ENCODE data around the gene ACO2.

- TF ChIP-seq, protein P1, sequence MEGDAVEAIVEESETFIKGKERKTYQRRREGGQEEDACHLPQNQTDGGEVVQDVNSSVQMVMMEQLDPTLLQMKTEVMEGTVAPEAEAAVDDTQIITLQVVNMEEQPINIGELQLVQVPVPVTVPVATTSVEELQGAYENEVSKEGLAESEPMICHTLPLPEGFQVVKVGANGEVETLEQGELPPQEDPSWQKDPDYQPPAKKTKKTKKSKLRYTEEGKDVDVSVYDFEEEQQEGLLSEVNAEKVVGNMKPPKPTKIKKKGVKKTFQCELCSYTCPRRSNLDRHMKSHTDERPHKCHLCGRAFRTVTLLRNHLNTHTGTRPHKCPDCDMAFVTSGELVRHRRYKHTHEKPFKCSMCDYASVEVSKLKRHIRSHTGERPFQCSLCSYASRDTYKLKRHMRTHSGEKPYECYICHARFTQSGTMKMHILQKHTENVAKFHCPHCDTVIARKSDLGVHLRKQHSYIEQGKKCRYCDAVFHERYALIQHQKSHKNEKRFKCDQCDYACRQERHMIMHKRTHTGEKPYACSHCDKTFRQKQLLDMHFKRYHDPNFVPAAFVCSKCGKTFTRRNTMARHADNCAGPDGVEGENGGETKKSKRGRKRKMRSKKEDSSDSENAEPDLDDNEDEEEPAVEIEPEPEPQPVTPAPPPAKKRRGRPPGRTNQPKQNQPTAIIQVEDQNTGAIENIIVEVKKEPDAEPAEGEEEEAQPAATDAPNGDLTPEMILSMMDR (IDR thresholded peaks at IDR 0.05), result no peak
- TF ChIP-seq POLR2A (IDR thresholded peaks at IDR 0.05), result no peak
Measured at GRCh38 chr22:41442240-41442792, 26.6 kb upstream of the ACO2 start.

Data from esophagus squamous epithelium (tissue), 4 donors.